Measurements from ENCODE around the gene SLC35G3. TPM values are rescaled to one million over a fixed set of nuclear protein-coding genes. Genes with fewer than 3 reads are reported as not detected.
"Not testable (repeated sequence)": the region's sequence is repeated elsewhere in the genome, so short reads cannot be mapped to it uniquely, and the experiment has no call there.

Gene SLC35G3
- total RNA-seq, 4 donors from 2014 or later, result not detected

DNA sequence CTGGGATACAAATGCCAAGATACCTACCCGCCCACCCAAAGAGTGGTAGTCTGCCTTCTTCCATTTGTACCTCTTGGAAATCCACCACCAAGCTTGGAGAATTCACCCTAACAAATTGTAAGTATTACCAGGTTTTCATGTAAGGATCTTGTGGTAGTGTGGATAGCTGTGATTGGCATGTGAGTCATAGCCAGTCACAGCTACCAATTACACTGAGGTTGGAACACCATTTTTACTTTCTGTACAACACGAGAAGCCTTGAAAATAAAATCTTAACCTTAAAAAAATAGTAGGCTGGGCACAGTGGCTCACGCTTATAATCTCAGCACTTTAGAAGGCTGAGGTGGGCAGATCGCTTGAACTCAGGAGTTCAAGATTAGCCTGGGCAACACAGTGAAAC is 18.5 kb upstream of the SLC35G3 start:
- no peak for TF ChIP-seq CTCF (IDR thresholded peaks at IDR 0.05)
- no peak for DNase-seq (ENCODE audit: low spot score)

DNA sequence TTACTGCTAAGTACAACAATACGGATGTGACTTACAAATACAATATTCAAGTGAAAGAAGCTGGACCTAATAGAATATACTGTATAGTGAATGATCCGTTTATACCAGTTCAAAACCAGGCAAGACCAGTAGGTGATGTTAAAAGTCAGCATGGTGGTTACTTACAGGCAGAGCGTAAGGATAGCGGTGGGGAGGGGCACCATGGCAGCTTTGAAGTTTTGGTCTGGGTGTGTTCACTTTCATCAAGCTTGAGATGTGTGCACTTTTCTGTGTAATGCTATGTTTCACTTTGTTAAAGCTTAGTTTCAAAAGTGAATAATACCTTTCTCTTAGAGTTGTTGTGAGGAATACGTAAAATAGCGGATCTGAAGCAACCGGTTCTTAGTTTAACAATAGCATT is 16.5 kb upstream of the SLC35G3 start:
- no peak for DNase-seq (ENCODE audit: low spot score)
- ATAC-seq (ENCODE audit: low FRiP score), result no peak
- TF ChIP-seq CTCF (IDR thresholded peaks at IDR 0.05), result no peak

More for the DNA sequence above, 18.5 kb upstream of the SLC35G3 start:
- ATAC-seq (ENCODE audit: low FRiP score), result no peak

- not testable (repeated sequence) for DNase-seq (ENCODE audit: low spot score); ATAC-seq (ENCODE audit: low FRiP score)
Measured at GRCh38 chr17:35202582-35202981, 8.4 kb upstream of the SLC35G3 start.

DNA sequence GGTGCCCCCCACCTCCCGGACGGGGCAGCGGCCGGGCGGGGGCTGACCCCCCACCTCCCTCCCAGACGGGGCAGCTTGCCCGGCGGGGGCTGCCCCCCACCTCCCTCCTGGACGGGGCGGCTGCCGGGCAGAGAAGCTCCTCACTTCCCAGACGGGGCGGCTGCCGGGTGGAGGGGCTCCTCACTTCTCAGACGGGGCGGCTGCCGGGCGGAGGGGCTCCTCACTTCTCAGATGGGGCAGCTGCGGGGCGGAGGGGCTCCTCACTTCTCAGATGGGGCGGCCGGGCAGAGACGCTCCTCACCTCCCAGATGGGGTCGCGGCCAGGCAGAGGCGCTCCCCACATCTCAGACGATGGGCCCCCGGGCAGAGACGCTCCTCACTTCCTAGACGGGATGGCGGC is 869 bp upstream of the SLC35G3 start:
- not testable (repeated sequence) for ATAC-seq (ENCODE audit: low FRiP score)

GRCh38 chr17:35192708-35193107 is 1.5 kb downstream of the SLC35G3 start:
- ATAC-seq (ENCODE audit: low FRiP score) (no peak), DNase-seq (ENCODE audit: low spot score) (no peak)
- TF ChIP-seq CTCF (IDR thresholded peaks at IDR 0.05), result no peak

More for the DNA sequence above, 869 bp upstream of the SLC35G3 start:
- not testable (repeated sequence) for DNase-seq (ENCODE audit: low spot score)

DNA sequence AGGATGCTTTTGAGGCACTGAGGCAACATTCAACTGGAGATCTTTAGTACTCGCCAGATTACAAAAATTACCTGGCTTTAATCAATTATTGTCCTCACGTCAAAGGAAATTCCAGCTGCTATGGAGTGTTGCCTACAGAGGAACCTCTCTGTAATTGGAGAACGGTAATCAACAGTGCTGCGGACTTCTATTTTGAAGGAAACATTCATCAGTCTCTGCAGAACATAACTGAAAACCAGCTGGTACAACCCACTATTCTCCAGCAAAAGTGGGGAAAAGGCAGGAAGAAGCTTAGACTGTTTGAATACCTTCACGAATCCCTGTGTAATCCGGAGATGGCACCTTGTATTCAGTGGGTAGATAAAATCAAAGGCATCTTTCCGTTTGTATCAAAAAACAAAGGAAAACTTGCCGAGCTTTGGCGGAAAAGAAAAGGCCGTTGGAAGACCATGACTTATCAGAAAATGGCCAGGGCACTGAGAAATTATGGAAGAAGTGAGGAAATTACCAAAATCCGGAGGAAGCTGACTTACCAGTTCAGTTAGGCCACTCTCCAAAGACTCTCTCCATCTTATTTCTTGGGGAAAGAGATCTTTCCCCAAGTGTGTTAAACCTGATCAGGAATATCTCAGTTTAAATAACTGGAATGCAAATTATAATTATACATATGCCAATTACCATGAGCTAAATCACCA is 3.0 kb downstream of the SLC35G3 start:
- ATAC-seq (ENCODE audit: low FRiP score) (no peak), DNase-seq (ENCODE audit: low spot score) (no peak)
- no peak for TF ChIP-seq CTCF (IDR thresholded peaks at IDR 0.05)

- TF ChIP-seq CTCF (IDR thresholded peaks at IDR 0.05), result no peak
- DNase-seq (ENCODE audit: low spot score) (no peak), ATAC-seq (ENCODE audit: low FRiP score) (no peak)
Measured at GRCh38 chr17:35189291-35189690, 4.9 kb downstream of the SLC35G3 start.

DNA sequence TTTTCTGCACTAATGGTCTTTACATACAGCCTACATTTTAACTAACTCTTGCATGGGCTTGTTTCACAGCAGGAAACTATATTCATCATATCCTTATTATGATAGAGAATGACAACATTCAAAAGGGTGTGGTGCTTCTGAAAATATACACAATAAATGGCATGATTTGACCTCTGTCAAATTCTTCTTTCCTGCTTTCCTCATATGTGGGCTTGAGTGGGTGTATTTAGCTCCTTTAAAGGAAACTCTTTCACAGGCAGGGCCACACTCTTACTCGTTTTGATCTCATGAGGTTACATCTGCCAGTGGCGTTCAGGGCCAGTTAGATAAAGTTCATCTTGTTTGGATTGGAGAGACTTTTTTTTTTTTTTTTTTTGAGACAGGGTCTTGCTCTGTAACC is 6.1 kb downstream of the SLC35G3 start:
- no peak for DNase-seq (ENCODE audit: low spot score)
- no peak for ATAC-seq (ENCODE audit: low FRiP score)
- no peak for TF ChIP-seq CTCF (IDR thresholded peaks at IDR 0.05)
